Erythroblast (primary cell): ENCODE measurements around the gene ZSWIM6.

Experiments used
- GATA1 ChIP-seq: IDR thresholded peaks from 2 replicates; pipeline ENCODE4 v1.6.1; 2011; ENCODE audit warnings: low read depth, mild to moderate bottlenecking, control low read depth, low read length, moderate library complexity
- POLR2A ChIP-seq: IDR thresholded peaks from 2 replicates; pipeline ENCODE4 v1.6.1; 2011; ENCODE audit warnings: mild to moderate bottlenecking, low read length

DNA sequence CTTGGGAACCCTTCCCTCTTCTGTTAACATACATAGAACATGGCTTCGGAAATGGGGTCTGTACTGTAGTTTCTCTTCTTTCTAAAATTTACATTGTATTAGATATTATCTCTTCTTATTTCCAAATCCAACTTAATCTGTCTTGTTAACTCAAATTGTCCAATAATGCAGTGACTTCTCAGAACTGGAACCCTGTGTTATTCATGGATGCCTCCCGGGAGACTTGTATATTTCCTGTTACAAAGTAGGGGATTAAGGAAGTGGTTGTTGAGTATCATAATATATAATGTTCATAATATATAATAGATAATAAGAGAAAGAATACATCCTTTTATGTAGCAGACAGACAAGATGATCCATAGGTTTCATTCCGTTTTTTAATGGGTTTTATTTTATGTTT, 128.4 kb downstream of the ZSWIM6 start:
- TF ChIP-seq POLR2A (no peak), GATA1 (no peak)
